Mesendoderm (in vitro differentiated cells): ENCODE measurements around the gene SPINK6. TPM values are rescaled to one million over a fixed set of nuclear protein-coding genes. Genes with fewer than 3 reads are reported as not detected.

Experiments used
- small RNA-seq: library from polyadenylated mRNA; stranded (forward); fragments of <200 nt; extraction: miRNeasy Mini kit (QIAGEN cat#:217004); gene quantifications from one replicate; pipeline ENCODE3, GENCODE V24; 2013; ENCODE audit not compliant: insufficient read depth

The SPINK6 gene

Small RNA genes within 50 kb of the gene (small RNA-seq; reads per million reads assigned to genes)
- gene HMGN1P16: not detected
